ENCODE measurements around the gene GPC5. TPM values are rescaled to one million over a fixed set of nuclear protein-coding genes. Genes with fewer than 3 reads are reported as not detected.
"Not testable (repeated sequence)": the region's sequence is repeated elsewhere in the genome, so short reads cannot be mapped to it uniquely, and the experiment has no call there.

The GPC5 gene
- 8.7 TPM for total RNA-seq
- long read RNA-seq, partial matches to known transcripts: 4 of 14 reads
- long read RNA-seq, other reads (novel, unspliced or antisense): 10 of 14 reads

- peaks cover 16% of the 10 kb centered on the region for H3K4me1 ChIP-seq
- intact Hi-C loops (cut with DNase I): no loop called here
Observed at GRCh38 chr13:91398413-91399188, at the start of gene GPC5. GPC5 (plus strand) TSS chr13:91398621.

GRCh38 chr13:91348906-91349435, 49.5 kb upstream of the GPC5 start:
- ATAC-seq: peak; percentile 83 to 92
- Histone ChIP-seq H3K4me1 (peaks cover 44% of the 10 kb centered on the region), H3K9me3 (no peaks in the 10 kb centered on the region), H3K4me3 (peak overlapping the region; percentile 75), H3K36me3 (peaks cover 35% of the 10 kb centered on the region), H3K27me3 (ENCODE audit: low read depth) (no peaks in the 10 kb centered on the region), H3K27ac (peak overlapping the region; percentile 97)
- TF ChIP-seq CTCF (IDR thresholded peaks at IDR 0.05): peak; percentile 91
- peak; percentile 96 for DNase-seq
- intact Hi-C loops (cut with DNase I): no loop called here

More at GRCh38 chr13:91398413-91399188, at the start of gene GPC5:
- peak; percentile 99 for ATAC-seq
- no peak for TF ChIP-seq CTCF (IDR thresholded peaks at IDR 0.05)
- peaks cover 48% of the 10 kb centered on the region for H3K27me3 ChIP-seq (ENCODE audit: low read depth)
- H3K36me3 ChIP-seq: no peaks in the 10 kb centered on the region
- DNase-seq: peak; percentile 83
- peak within 1 kb of the TSS; percentile 64 for H3K4me3 ChIP-seq
- no peak within 1 kb of the TSS for H3K27ac ChIP-seq
- H3K9me3 ChIP-seq: no peaks in the 10 kb centered on the region

- no peak for TF ChIP-seq CTCF (IDR thresholded peaks at IDR 0.05)
- H3K4me1 ChIP-seq: peaks cover 47% of the 10 kb centered on the region
- intact Hi-C loops (cut with DNase I): no loop called here
- DNase-seq (no peak), ATAC-seq (no peak)
- no peaks in the 10 kb centered on the region for H3K27me3 ChIP-seq (ENCODE audit: low read depth)
- H3K9me3 ChIP-seq: no peaks in the 10 kb centered on the region
- H3K27ac ChIP-seq: no peak overlapping the region
- peak overlapping the region; percentile 75 for H3K4me3 ChIP-seq
- peaks cover 48% of the 10 kb centered on the region for H3K36me3 ChIP-seq
Observed at GRCh38 chr13:91349992-91350911, 48.2 kb upstream of the GPC5 start.

GRCh38 chr13:91351123-91351522, 47.3 kb upstream of the GPC5 start:
- DNase-seq: no peak
- H3K9me3 ChIP-seq: no peaks in the 10 kb centered on the region
- intact Hi-C loops (cut with DNase I): no loop called here
- peaks cover 47% of the 10 kb centered on the region for H3K4me1 ChIP-seq
- no peak for ATAC-seq
- TF ChIP-seq CTCF (IDR thresholded peaks at IDR 0.05): no peak
- no peak overlapping the region for H3K27ac ChIP-seq
- H3K27me3 ChIP-seq (ENCODE audit: low read depth): no peaks in the 10 kb centered on the region
- H3K4me3 ChIP-seq: no peak overlapping the region
- H3K36me3 ChIP-seq: peaks cover 55% of the 10 kb centered on the region

- Histone ChIP-seq H3K27me3 (ENCODE audit: low read depth) (no peaks in the 10 kb centered on the region), H3K4me1 (peaks cover 41% of the 10 kb centered on the region), H3K9me3 (no peaks in the 10 kb centered on the region), H3K4me3 (no peak overlapping the region), H3K36me3 (peaks cover 62% of the 10 kb centered on the region), H3K27ac (no peak overlapping the region)
- DNase-seq: no peak
- ATAC-seq: no peak
- TF ChIP-seq CTCF (IDR thresholded peaks at IDR 0.05): no peak
- intact Hi-C loops (cut with DNase I): no loop called here
Observed at GRCh38 chr13:91351980-91352379, 46.4 kb upstream of the GPC5 start.

GRCh38 chr13:91352891-91353290, 45.5 kb upstream of the GPC5 start:
- intact Hi-C loops (cut with DNase I); H3K4me3 ChIP-seq; H3K27ac ChIP-seq; DNase-seq; H3K27me3 ChIP-seq (ENCODE audit: low read depth); ATAC-seq; H3K9me3 ChIP-seq: not testable (repeated sequence)
- H3K4me1 ChIP-seq: peaks cover 39% of the 10 kb centered on the region
- H3K36me3 ChIP-seq: peaks cover 68% of the 10 kb centered on the region
